ENCODE data around the gene KCNH6.

Gene KCNH6

GRCh38 chr17:63523253-63523855 is at the start of gene KCNH6:
Gene KCNH6, plus strand, starts transcription at chr17:63523358. Its CDS starts 56 bp downstream, at chr17:63523414.
- DNase-seq (ENCODE audit: low spot score) = no peak

GRCh38 chr17:63474174-63474573 is 49.0 kb upstream of the KCNH6 start:
- no peak for DNase-seq (ENCODE audit: low spot score)

GRCh38 chr17:63474586-63475460 is 48.3 kb upstream of the KCNH6 start:
- DNase-seq (ENCODE audit: low spot score) = no peak

- DNase-seq (ENCODE audit: low spot score) = no peak
These were observed 47.4 kb upstream of the KCNH6 start for GRCh38 chr17:63475491-63476412.

- DNase-seq (ENCODE audit: low spot score) = no peak
These were observed 46.7 kb upstream of the KCNH6 start for GRCh38 chr17:63476459-63476853.

GRCh38 chr17:63476854-63477479 is 46.2 kb upstream of the KCNH6 start, which contains the start of gene ACE:
Gene ACE, plus strand, starts transcription at chr17:63477061. Its CDS starts 34 bp downstream, at chr17:63477095.
- no peak for DNase-seq (ENCODE audit: low spot score)

- DNase-seq (ENCODE audit: low spot score) = no peak
These were observed 45.4 kb upstream of the KCNH6 start for GRCh38 chr17:63477480-63478440.

- peak; percentile 25 for DNase-seq (ENCODE audit: low spot score)
These were observed 44.2 kb upstream of the KCNH6 start for GRCh38 chr17:63478814-63479494.

GRCh38 chr17:63479495-63480184 is 43.5 kb upstream of the KCNH6 start:
- DNase-seq (ENCODE audit: low spot score) = no peak

- no peak for DNase-seq (ENCODE audit: low spot score)
These were observed 42.9 kb upstream of the KCNH6 start for GRCh38 chr17:63480192-63480784.

GRCh38 chr17:63480826-63481487 is 42.2 kb upstream of the KCNH6 start:
- no peak for DNase-seq (ENCODE audit: low spot score)

GRCh38 chr17:63481488-63481870 is 41.7 kb upstream of the KCNH6 start:
- DNase-seq (ENCODE audit: low spot score) = no peak

GRCh38 chr17:63482509-63482908 is 40.6 kb upstream of the KCNH6 start:
- no peak for DNase-seq (ENCODE audit: low spot score)

GRCh38 chr17:63483038-63483437 is 40.1 kb upstream of the KCNH6 start:
- no peak for DNase-seq (ENCODE audit: low spot score)

GRCh38 chr17:63483655-63484575 is 39.2 kb upstream of the KCNH6 start:
- no peak for DNase-seq (ENCODE audit: low spot score)

GRCh38 chr17:63486317-63487013 is 36.7 kb upstream of the KCNH6 start:
- no peak for DNase-seq (ENCODE audit: low spot score)

- DNase-seq (ENCODE audit: low spot score) = no peak
These were observed 36.2 kb upstream of the KCNH6 start for GRCh38 chr17:63487014-63487339.

Data from pons (tissue), 1 donor.